H1 (cell line): ENCODE results near the gene SLC2A8.

ENCODE experiments used
- BRCA1 ChIP-seq: IDR thresholded peaks from 2 replicates; pipeline ENCODE4 v1.6.1; 2012; ENCODE audit warnings: low read depth, low read length, improper control_type of control experiment
- EP300 ChIP-seq, 2 experiments: IDR thresholded peaks; 1 replicate in 1 of 2; 2 replicates in 1 of 2; pipeline ENCODE4 v1.6.1; 2011 to 2012; ENCODE audit warnings: low read depth in 2 of 2, low read length in 2 of 2, mild to moderate bottlenecking in 2 of 2, borderline replicate concordance in 1 of 2, inconsistent platforms in 1 of 2, moderate library complexity in 1 of 2
- EZH2 ChIP-seq: fragments of 200-600 bp; sonication (generic); IDR thresholded peaks from 2 replicates; pipeline ENCODE4 v1.7.1; 2012; ENCODE audit warnings: low read depth, mild to moderate bottlenecking, moderate library complexity, low read length, inconsistent platforms; ENCODE audit not compliant: severe bottlenecking
- GABPA ChIP-seq: IDR thresholded peaks from 2 replicates; pipeline ENCODE4 v1.6.1; 2011; ENCODE audit warnings: mild to moderate bottlenecking, low read length, moderate library complexity, borderline replicate concordance; ENCODE audit not compliant: insufficient read depth
- NRF1 ChIP-seq: IDR thresholded peaks from 2 replicates; pipeline ENCODE4 v1.6.1; 2011; ENCODE audit warnings: mild to moderate bottlenecking, low read depth, low read length, improper control_type of control experiment
- POLR2A ChIP-seq, 2 experiments: IDR thresholded peaks; 1 replicate in 1 of 2; 2 replicates in 1 of 2; pipeline ENCODE4 v1.6.1; 2011; ENCODE audit warnings: low read depth in 2 of 2, low read length in 2 of 2, mild to moderate bottlenecking in 2 of 2; ENCODE audit errors: control extremely low read depth in 1 of 2
- RBBP5 ChIP-seq: IDR thresholded peaks from 2 replicates; pipeline ENCODE4 v1.7.1; 2012; ENCODE audit warnings: low read depth, mild to moderate bottlenecking, inconsistent platforms, low read length, moderate library complexity, borderline replicate concordance
- RFX5 ChIP-seq: IDR thresholded peaks from 2 replicates; pipeline ENCODE4 v1.6.1; 2011; ENCODE audit warnings: low read depth, low read length, improper control_type of control experiment, borderline replicate concordance
- SP4 ChIP-seq: IDR thresholded peaks from 2 replicates; pipeline ENCODE4 v1.6.1; 2012; ENCODE audit warnings: low read length, inconsistent platforms
- SUZ12 ChIP-seq: fragments of 200-600 bp; sonication (generic); IDR thresholded peaks from 2 replicates; pipeline ENCODE4 v1.6.1; 2012; ENCODE audit warnings: mild to moderate bottlenecking, inconsistent platforms, low read length, moderate library complexity, mixed read lengths
- TAF1 ChIP-seq: IDR thresholded peaks from 2 replicates; pipeline ENCODE4 v1.6.1; 2011; ENCODE audit warnings: mild to moderate bottlenecking, low read depth, low read length
- TF ChIP-seq, protein P1 (sequence below), 3 experiments: IDR thresholded peaks; 1 replicate in 2 of 3; 2 replicates in 1 of 3; pipeline versions ENCODE4 v1.5.1 to v1.6.1; 2011; ENCODE audit warnings: low read length in 3 of 3, mild to moderate bottlenecking in 3 of 3, inconsistent platforms in 2 of 3, low read depth in 1 of 3, moderate library complexity in 1 of 3; ENCODE audit not compliant: insufficient read depth in 1 of 3; ENCODE audit errors: control extremely low read depth in 1 of 3

DNA sequence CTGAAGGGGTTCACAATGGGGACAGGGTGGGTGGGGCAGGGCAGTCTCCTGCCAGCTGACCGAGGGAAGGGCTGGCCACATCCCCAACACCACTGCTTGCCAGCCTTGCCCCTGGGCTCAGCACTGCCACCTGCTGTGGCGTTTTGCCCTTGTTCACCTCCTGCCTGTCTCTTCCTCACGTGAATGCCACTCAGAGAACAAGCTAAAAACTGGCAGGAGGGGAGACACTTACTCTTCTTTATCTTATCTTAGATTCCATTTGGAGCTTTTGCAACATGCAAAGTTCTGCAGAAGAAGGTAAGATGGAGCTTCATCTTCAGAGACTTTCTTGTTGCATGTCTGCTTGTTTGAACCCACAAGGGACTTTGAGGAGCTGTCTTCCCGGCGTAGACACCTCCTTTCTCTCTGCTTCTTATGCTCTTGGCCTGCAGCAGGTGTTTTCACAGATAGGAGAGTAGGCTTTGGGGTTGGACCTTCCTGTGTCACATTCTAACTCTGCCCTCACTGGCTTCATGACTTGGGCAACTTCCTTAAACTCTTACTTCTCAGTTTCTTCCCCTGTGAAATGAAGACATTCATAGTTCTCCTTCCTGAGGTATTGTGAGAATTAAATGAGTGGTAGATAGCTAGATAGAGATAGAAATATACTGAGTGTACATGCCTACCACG is 58.5 kb downstream of the SLC2A8 start:
- TF ChIP-seq BRCA1 (no peak), POLR2A (IDR thresholded peaks at IDR 0.05; ENCODE audit: control extremely low read depth in 1 of 2, low read depth in 2 of 2, low read length in 2 of 2) (no peak), TAF1 (no peak), RBBP5 (no peak), GABPA (no peak), NRF1 (no peak), SUZ12 (no peak), SP4 (no peak), EZH2 (no peak), RFX5 (no peak), EP300 (IDR thresholded peaks at IDR 0.05; ENCODE audit: borderline replicate concordance in 1 of 2, low read depth in 2 of 2, low read length in 2 of 2) (no peak)
- TF ChIP-seq, protein P1, sequence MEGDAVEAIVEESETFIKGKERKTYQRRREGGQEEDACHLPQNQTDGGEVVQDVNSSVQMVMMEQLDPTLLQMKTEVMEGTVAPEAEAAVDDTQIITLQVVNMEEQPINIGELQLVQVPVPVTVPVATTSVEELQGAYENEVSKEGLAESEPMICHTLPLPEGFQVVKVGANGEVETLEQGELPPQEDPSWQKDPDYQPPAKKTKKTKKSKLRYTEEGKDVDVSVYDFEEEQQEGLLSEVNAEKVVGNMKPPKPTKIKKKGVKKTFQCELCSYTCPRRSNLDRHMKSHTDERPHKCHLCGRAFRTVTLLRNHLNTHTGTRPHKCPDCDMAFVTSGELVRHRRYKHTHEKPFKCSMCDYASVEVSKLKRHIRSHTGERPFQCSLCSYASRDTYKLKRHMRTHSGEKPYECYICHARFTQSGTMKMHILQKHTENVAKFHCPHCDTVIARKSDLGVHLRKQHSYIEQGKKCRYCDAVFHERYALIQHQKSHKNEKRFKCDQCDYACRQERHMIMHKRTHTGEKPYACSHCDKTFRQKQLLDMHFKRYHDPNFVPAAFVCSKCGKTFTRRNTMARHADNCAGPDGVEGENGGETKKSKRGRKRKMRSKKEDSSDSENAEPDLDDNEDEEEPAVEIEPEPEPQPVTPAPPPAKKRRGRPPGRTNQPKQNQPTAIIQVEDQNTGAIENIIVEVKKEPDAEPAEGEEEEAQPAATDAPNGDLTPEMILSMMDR (IDR thresholded peaks at IDR 0.05; ENCODE audit: control extremely low read depth in 1 of 3, insufficient read depth in 1 of 3, low read depth in 1 of 3, low read length in 3 of 3) = peak; percentile 40 to 65 (median 42)
